Stimulated activated CD4-positive, alpha-beta T cell treated with anti-CD3 and anti-CD28 coated beads, Interleukin-12 subunit alpha, Interleukin-12 subunit beta, amount 100 ng/mL, for 4 hours (primary cell): ENCODE results near the gene VWA8.
"Not testable (repeated sequence)": the region's sequence is repeated elsewhere in the genome, so short reads cannot be mapped to it uniquely, and the experiment has no call there.

Experiments
- DNase-seq: peaks from one replicate; pipeline ENCODE4 v3.0.0-alpha.2; 2020

Gene VWA8

GRCh38 chr13:41962994-41963393 lies 2.1 kb upstream of the VWA8 start:
- DNase-seq, result no peak

DNA sequence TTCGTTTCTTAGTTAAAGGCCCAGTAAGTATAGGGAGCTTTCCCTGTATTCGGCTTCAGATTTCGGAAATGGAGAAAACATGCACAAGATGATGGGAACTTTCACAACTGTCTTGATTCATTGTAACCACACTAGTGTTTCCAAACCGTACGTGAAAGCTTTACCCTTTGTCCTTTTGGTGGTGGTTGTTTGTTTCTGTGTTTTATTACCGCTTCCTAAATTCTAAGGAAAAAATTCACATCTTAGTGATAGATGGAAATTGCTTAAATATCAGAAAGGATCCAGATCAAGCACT lies 504 bp upstream of the VWA8 start:
- DNase-seq, result no peak

- DNase-seq, result no peak
Measured at GRCh38 chr13:41960211-41960636, 685 bp downstream of the VWA8 start.

GRCh38 chr13:41956272-41956671 lies 4.6 kb downstream of the VWA8 start:
- DNase-seq, result no peak

DNA sequence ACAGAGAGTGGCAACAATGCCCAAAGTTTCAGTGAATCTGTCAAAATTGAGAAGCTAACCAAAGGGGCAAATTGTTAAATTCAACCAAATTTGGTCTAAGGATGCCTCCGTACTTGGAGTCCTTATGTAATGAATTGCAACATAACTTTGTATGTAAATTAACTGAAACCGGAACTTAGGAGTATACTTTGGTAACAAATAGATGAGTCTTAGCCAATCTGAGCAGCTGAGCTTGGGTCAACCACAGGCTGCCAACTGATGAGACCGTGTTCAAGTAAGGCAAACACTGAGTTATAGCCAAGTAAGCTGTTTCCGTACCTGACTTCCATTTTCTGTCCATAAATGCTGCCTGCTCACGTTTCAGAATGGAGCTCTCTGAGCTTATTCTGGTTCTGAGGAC lies 5.3 kb downstream of the VWA8 start:
- DNase-seq, result no peak

DNA sequence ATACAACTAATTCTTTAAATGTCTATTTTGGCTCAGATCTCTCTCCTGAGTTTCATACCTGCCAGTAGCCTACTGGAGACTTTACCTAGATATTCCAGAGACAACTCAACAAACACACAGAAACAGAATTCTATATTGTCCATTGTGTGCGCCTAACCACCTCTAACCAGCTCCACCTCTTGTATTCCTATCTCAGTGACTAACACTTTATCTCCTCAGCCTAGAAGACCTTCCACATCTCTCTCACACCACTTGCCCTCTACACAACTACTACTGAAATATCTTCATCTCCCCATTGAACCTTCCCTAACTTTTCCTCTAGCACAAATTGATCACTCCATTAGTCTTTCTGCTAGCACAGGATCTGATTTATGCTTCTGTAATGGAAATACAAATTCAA lies 6.7 kb downstream of the VWA8 start:
- DNase-seq, result no peak

DNA sequence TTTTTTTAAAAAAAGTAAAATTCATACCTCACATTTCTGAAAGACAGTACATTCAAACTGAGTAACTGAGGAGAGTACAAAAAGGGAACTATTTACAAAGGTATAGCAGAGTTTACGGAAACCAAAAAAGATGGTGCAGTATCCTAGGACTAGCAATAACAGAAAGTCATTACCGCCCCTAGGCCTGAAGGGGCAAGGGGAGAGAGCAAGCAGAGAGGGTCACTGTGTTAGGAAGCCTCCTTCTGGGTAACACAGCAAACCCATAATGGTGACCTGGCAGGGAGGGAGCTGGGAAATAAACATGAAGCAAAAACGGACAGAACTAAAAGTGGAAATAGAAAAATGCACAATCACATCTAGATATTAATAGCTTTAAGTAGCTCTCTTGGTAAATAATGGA lies 8.2 kb downstream of the VWA8 start:
- no peak for DNase-seq

DNA sequence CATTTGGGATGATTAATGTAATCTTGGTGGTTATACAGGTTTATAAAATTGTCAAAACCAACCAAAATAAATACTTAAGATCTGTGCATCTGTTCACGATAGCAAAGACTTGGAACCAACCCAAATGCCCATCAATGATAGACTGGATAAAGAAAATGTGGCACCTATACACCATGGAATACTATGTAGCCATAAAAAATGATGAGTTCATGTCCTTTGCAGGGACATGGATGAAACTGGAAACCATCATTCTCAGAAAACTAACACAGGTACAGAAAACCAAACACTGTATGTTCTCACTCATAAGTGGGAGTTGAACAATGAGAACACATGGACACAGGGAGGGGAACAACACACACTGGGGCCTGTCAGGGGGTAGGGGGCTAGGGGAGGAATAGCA lies 11.8 kb downstream of the VWA8 start:
- not testable (repeated sequence) for DNase-seq

GRCh38 chr13:41945926-41946325 lies 15.0 kb downstream of the VWA8 start:
- DNase-seq, result no peak

DNA sequence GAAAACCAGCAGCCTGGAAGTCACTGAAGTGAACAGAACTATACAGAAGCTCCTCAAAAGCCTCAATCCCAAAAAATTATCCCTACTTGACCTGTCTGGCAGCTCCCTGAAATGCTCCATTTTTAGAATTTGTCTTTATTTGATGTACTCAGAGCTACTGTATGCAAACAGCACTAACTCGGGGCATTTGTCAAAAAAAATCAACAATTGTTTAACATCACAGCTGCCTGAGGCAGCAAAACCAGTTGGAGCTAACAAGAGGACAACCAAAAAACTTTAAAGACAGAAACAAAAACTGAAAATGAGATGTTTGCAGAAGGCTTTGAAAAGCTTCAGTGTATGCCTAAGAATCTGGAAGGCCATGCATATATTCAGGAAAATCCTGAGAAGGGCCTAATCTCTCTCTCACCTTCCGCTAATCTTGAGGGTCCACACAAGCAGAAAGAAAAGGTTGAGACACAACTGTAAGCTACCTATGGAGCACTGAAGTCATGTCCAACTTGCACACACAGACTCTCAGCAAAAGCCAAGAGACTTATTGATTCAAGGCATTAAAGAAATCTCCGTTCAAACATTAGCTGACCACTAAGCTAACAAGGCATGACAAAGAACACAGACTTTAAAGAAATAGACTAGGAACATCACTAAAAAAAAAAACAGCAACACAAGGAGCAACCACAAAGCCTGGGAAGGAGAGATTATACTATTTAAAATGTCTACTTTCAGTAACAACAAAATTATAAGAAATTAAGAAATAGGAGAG lies 16.1 kb downstream of the VWA8 start:
- no peak for DNase-seq

- DNase-seq, result no peak
Measured at GRCh38 chr13:41944229-41944628, 16.7 kb downstream of the VWA8 start.

GRCh38 chr13:41942462-41943094 lies 18.3 kb downstream of the VWA8 start:
- DNase-seq, result no peak

- no peak for DNase-seq
Measured at GRCh38 chr13:41941174-41941573, 19.7 kb downstream of the VWA8 start.

- no peak for DNase-seq
Measured at GRCh38 chr13:41939398-41939797, 21.5 kb downstream of the VWA8 start.

DNA sequence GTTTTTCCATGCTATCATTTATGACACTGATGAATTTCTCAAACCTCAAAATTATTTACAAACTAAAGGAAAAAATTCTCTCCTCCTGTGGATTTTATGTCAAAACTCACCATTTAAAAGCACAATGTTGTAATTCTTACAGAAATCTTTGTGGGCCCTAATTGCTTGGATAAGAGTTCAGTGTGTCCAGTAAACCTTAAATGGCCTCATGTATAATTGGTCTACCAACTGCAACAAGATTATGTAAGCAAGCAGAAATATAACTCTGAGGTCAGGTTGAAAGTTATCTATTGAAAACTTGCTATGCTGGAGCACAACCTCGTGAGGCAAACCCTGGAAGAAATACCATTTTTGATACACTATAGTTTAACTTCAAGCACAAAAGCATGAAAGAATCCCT lies 22.0 kb downstream of the VWA8 start:
- DNase-seq, result no peak

DNA sequence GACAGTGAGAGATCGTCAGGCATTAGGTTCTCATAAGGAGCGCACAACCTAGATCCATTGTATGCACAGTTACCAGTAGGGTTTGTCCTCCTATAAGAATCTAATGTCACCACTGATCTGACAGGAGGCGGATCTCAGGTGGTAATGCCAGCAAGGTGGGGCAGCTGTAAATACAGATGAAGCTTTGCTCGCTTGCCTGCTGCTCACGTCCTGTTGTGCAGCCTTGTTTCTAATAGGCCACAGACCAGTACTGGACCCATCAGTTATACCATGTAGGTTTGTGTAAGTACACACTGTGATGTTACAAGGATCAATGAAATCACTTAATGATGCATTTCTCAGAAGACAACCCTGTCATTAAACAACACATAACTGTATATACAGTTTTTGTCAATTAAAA lies 23.5 kb downstream of the VWA8 start:
- DNase-seq, result no peak

GRCh38 chr13:41935501-41935900 lies 25.4 kb downstream of the VWA8 start:
- DNase-seq, result no peak

GRCh38 chr13:41934994-41935393 lies 25.9 kb downstream of the VWA8 start:
- no peak for DNase-seq

DNA sequence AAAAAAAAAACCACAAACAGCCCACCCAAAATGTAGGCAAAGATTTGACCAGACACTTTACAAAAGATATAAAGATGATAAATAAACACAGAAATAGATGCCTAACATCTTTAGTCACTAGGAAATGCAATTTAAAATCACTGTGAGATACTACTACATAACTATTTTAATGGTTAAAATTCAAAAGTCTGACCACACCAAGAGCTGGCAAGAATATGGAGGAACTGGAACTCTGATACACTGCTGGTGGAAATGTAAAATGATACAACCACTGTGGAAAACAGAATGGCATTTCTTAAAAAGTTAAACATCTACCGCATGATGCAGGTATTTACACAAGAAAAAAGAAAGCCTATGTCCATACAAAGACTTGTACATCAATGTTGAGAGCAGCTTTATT lies 26.8 kb downstream of the VWA8 start:
- DNase-seq, result no peak

DNA sequence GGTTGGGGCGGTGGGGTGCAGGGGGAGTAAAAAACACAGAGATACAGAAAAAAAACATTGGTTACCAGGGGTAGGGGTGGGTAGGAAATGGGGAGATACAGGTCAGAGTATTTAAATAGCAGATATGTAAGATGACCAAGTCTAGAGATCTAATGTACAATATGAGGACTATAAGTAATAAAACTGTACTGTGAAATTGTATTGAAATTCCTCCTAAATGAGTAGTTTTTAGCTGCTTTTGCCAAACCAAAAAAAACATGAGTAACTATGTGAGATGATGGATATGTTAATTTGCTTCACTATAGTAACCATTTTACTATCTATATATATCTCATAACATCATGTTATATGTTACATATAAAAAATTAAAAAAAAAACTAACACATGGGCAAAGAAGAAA lies 29.6 kb downstream of the VWA8 start:
- no peak for DNase-seq

DNA sequence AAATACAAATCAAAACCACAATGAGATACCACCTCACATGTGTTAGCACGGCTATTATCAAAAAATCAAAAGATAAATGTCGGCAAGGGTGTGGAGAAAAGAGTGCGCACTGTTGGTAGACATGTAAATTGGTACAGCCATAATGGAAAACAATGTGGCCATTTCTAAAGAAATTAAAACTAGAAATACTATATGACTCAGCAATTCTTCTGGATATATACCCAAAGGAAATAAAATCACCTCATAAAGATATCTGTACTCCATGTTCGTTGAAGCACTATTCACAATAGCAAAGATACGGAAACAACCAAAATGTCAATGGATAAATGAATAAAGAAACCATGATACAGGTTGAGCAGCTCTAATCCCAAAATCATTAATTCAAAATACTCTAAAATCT lies 30.8 kb downstream of the VWA8 start:
- DNase-seq, result no peak

DNA sequence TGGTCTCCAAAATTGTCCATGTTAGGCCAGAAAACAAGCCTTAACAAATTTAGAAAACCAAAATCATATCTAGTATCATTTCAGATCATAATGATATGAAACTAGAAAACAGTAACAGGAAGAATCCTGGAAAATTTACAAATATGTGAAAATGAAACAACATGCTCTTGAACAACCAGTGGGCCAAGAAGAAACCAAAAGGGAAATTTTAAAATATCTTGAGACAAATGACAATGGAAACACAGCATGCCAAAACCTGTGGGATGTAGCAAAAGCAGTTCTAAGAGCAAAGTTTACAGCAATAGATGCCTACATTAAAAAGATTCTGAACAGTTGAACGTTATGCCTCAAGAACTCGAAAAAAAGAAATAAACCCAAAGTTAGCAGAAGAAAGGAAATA lies 32.6 kb downstream of the VWA8 start:
- DNase-seq, result no peak

- DNase-seq, result no peak
Measured at GRCh38 chr13:41925014-41925413, 35.9 kb downstream of the VWA8 start.

DNA sequence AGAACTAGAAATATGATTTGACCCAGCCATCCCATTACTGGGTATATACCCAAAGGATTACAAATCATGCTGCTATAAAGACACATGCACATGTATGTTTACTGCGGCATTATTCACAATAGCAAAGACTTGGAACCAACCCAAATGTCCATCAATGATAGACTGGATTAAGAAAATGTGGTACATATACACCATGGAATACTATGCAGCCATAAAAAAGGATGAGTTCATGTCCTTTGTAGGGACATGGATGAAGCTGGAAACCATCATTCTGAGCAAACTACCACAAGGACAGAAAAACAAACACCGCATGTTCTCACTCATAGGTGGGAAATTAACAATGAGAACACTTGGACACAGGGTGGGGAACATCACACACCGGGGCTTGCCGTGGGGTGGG lies 38.0 kb downstream of the VWA8 start:
- DNase-seq, result not testable (repeated sequence)
